SK-N-SH (cell line): ENCODE data around the gene RABL6.

ENCODE experiments used
- CHD2 ChIP-seq: fragments of 150-350 bp; IDR thresholded peaks from 2 replicates; pipeline ENCODE4 v1.6.1; 2018; ENCODE audit warnings: low read length; ENCODE audit not compliant: partially characterized antibody
- EP300 ChIP-seq, 2 experiments: IDR thresholded peaks; 2 replicates each; pipeline versions ENCODE4 v1.4.0 to v1.6.1; 2012; ENCODE audit warnings: borderline replicate concordance in 1 of 2, low read depth in 1 of 2, low read length in 1 of 2
- EZH2phosphoT487 ChIP-seq: fragments of 200-600 bp; sonication (generic); IDR thresholded peaks from 2 replicates; pipeline ENCODE4 v1.6.1; 2017; ENCODE audit warnings: low read depth, mixed run types, mild to moderate bottlenecking, antibody characterized with exemption, moderate library complexity, borderline replicate concordance
- NFIC ChIP-seq: IDR thresholded peaks from 2 replicates; pipeline ENCODE4 v1.4.0; 2012; ENCODE audit warnings: borderline replicate concordance
- POLR2AphosphoS5 ChIP-seq: IDR thresholded peaks from 2 replicates; pipeline ENCODE4 v1.6.1; 2012; ENCODE audit warnings: low read depth, low read length
- RAD21 ChIP-seq: IDR thresholded peaks from 2 replicates; pipeline ENCODE4 v1.6.1; 2012; ENCODE audit warnings: mild to moderate bottlenecking, low read length
- RFX5 ChIP-seq: IDR thresholded peaks from 2 replicates; pipeline ENCODE4 v1.6.1; 2012; ENCODE audit warnings: mild to moderate bottlenecking, improper control_type of control experiment, low read length
- RXRA ChIP-seq: IDR thresholded peaks from 2 replicates; pipeline ENCODE4 v1.4.0; 2012; ENCODE audit warnings: low read depth, mild to moderate bottlenecking, borderline replicate concordance
- SIN3A ChIP-seq: IDR thresholded peaks from 2 replicates; pipeline ENCODE4 v1.6.1; 2012; ENCODE audit warnings: low read depth, mild to moderate bottlenecking, low read length, moderate library complexity, borderline replicate concordance
- TAF1 ChIP-seq: IDR thresholded peaks from 2 replicates; pipeline ENCODE4 v1.6.1; 2012; ENCODE audit warnings: low read depth, mild to moderate bottlenecking, low read length, moderate library complexity, borderline replicate concordance
- TCF12 ChIP-seq: IDR thresholded peaks from 2 replicates; pipeline ENCODE4 v1.4.0; 2012
- TF ChIP-seq, protein P1 (sequence below): fragments of 200-600 bp; sonication (generic); IDR thresholded peaks from 2 replicates; pipeline ENCODE4 v1.6.1; 2017; ENCODE audit warnings: antibody characterized with exemption, mild to moderate bottlenecking, moderate library complexity
- TF ChIP-seq, protein P2 (sequence below): IDR thresholded peaks from 2 replicates; pipeline ENCODE4 v1.4.0; 2012; ENCODE audit warnings: low read depth

GRCh38 chr9:136823136-136824046 is 15.6 kb downstream of the RABL6 start:
- TF ChIP-seq, protein P1, sequence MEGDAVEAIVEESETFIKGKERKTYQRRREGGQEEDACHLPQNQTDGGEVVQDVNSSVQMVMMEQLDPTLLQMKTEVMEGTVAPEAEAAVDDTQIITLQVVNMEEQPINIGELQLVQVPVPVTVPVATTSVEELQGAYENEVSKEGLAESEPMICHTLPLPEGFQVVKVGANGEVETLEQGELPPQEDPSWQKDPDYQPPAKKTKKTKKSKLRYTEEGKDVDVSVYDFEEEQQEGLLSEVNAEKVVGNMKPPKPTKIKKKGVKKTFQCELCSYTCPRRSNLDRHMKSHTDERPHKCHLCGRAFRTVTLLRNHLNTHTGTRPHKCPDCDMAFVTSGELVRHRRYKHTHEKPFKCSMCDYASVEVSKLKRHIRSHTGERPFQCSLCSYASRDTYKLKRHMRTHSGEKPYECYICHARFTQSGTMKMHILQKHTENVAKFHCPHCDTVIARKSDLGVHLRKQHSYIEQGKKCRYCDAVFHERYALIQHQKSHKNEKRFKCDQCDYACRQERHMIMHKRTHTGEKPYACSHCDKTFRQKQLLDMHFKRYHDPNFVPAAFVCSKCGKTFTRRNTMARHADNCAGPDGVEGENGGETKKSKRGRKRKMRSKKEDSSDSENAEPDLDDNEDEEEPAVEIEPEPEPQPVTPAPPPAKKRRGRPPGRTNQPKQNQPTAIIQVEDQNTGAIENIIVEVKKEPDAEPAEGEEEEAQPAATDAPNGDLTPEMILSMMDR = no peak
- TF ChIP-seq RAD21 (no peak), NFIC (no peak), EZH2phosphoT487 (no peak), EP300 (IDR thresholded peaks at IDR 0.05; ENCODE audit: borderline replicate concordance in 1 of 2, low read depth in 1 of 2, low read length in 1 of 2) (no peak), TAF1 (no peak), RFX5 (no peak), POLR2AphosphoS5 (no peak), CHD2 (no peak), RXRA (no peak), TCF12 (no peak), SIN3A (no peak)
- TF ChIP-seq, protein P2, sequence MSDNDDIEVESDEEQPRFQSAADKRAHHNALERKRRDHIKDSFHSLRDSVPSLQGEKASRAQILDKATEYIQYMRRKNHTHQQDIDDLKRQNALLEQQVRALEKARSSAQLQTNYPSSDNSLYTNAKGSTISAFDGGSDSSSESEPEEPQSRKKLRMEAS = no peak
